Measurements from ENCODE around the gene KARS1.

The KARS1 gene

DNA sequence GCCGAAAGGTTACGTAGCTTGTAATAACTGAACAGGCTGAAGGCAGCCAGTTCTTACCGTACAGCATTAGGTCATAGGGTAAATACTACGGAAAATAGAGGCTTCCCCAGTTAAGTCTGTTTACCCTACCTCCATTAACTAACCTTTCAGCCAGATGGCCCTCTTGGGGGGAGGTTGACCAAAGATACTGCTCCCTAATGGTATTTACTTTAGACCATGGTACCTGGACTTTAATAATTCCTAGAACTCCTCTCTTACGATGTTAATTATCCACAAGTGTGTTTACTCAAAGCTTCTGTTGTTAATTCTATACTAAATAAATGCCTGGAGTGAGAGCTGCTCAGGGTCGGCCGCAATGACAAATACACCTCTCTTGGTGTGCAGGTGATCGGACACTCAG, 14.6 kb downstream of the KARS1 start:
- TF ChIP-seq, protein P1, sequence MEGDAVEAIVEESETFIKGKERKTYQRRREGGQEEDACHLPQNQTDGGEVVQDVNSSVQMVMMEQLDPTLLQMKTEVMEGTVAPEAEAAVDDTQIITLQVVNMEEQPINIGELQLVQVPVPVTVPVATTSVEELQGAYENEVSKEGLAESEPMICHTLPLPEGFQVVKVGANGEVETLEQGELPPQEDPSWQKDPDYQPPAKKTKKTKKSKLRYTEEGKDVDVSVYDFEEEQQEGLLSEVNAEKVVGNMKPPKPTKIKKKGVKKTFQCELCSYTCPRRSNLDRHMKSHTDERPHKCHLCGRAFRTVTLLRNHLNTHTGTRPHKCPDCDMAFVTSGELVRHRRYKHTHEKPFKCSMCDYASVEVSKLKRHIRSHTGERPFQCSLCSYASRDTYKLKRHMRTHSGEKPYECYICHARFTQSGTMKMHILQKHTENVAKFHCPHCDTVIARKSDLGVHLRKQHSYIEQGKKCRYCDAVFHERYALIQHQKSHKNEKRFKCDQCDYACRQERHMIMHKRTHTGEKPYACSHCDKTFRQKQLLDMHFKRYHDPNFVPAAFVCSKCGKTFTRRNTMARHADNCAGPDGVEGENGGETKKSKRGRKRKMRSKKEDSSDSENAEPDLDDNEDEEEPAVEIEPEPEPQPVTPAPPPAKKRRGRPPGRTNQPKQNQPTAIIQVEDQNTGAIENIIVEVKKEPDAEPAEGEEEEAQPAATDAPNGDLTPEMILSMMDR (IDR thresholded peaks at IDR 0.05; ENCODE audit: unreplicated experiment in 3 of 3) = no peak
- H3K36me3 Mint-ChIP-seq (ENCODE audit: low read depth) = peaks cover 85% of the 10 kb centered on the region
- H3K4me3 Mint-ChIP-seq = no peak overlapping the region
- no peaks in the 10 kb centered on the region for H3K9me3 Mint-ChIP-seq
- no peaks in the 10 kb centered on the region for H3K27me3 Mint-ChIP-seq (ENCODE audit: low read depth)
- no peaks in the 10 kb centered on the region for H3K4me1 Mint-ChIP-seq
- no peak overlapping the region for H3K27ac Mint-ChIP-seq

DNA sequence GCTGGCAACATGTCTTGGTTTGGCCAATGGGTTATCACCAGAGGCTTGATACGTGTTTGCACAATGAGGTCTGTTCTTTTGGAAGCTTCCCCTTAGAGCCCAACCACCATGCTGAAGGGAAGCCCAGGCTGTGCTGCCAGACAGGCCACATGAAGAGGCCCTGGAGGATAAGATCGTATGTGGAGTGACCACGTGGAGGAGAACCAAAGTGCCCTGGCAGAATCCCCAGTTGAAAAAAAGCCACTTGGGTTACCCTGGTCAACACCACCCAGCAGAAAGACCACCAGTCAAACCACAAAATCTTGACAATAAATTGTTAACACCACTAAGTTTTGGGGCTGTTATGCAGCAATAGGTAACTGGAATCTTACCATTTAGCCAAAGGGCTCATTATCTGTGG, 17.4 kb downstream of the KARS1 start:
- no peaks in the 10 kb centered on the region for H3K27me3 Mint-ChIP-seq (ENCODE audit: low read depth)
- H3K36me3 Mint-ChIP-seq (ENCODE audit: low read depth) = peaks cover 80% of the 10 kb centered on the region
- no peak overlapping the region for H3K27ac Mint-ChIP-seq
- H3K4me3 Mint-ChIP-seq = no peak overlapping the region
- no peaks in the 10 kb centered on the region for H3K9me3 Mint-ChIP-seq
- H3K4me1 Mint-ChIP-seq = no peaks in the 10 kb centered on the region
- TF ChIP-seq, protein P1 (IDR thresholded peaks at IDR 0.05; ENCODE audit: unreplicated experiment in 3 of 3) = no peak

DNA sequence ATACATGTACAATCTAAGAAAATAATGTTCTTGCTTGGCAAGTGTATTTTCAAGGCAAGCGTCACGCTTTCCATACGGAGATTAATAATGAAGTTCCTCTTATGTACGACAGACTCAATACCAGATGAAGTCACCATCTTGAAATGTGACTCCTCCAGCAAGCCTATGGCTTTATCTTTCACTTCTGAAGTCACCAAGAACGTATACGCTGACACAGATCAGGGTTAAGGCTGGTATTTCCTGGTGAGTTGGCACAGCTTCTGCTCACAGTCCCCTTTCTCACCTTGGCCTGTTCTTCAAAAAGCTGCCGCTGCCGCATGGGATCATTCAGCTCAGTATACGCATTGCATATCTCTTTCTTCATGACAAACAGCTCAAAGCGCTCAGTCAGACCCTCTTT, 18.3 kb downstream of the KARS1 start:
- H3K4me3 Mint-ChIP-seq = no peak overlapping the region
- no peaks in the 10 kb centered on the region for H3K4me1 Mint-ChIP-seq
- no peaks in the 10 kb centered on the region for H3K9me3 Mint-ChIP-seq
- TF ChIP-seq, protein P1 (IDR thresholded peaks at IDR 0.05; ENCODE audit: unreplicated experiment in 3 of 3) = no peak
- peaks cover 75% of the 10 kb centered on the region for H3K36me3 Mint-ChIP-seq (ENCODE audit: low read depth)
- no peak overlapping the region for H3K27ac Mint-ChIP-seq
- no peaks in the 10 kb centered on the region for H3K27me3 Mint-ChIP-seq (ENCODE audit: low read depth)

DNA sequence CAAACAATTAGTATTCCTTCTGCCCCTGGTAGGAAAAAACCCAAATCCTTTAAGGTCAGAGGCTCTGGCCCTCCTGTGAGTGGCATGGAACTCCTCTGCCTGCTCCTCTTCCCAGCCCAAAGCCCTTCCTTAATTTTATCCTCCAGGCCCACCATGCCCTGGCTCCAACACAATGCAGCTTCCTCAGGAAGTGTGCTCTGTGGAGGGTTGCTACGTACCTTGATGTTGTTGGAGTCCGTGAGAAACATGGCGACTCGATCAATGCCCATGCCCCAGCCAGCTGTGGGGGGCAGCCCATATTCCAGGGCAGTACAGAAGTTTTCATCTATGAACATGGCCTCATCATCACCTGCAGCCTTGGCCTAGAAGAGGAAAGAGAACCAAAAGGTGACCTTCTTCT, 19.1 kb downstream of the KARS1 start:
- H3K27me3 Mint-ChIP-seq (ENCODE audit: low read depth) = no peaks in the 10 kb centered on the region
- peaks cover 69% of the 10 kb centered on the region for H3K36me3 Mint-ChIP-seq (ENCODE audit: low read depth)
- no peaks in the 10 kb centered on the region for H3K9me3 Mint-ChIP-seq
- TF ChIP-seq, protein P1 (IDR thresholded peaks at IDR 0.05; ENCODE audit: unreplicated experiment in 3 of 3) = no peak
- peak overlapping the region in 1 of 3 experiments; percentile 50 for H3K27ac Mint-ChIP-seq
- H3K4me3 Mint-ChIP-seq = no peak overlapping the region
- no peaks in the 10 kb centered on the region for H3K4me1 Mint-ChIP-seq

DNA sequence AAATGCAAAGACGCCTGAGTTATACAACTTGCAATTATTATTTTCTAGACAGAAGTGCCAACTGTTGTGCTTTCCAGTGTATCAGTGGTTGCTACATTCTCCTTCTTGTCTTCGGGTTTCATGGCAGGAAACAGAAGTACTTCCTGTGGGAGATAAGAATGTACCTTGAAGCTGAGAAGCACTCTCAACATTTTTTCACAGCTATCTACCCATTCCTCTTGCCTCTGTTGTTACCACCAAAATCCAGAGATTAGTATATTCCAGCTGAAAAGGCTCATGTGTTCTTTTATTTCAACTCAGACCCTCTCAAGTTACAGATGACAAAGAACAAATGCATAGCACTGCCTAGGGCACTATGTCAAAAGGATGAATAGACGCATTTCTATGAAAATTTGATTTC, 19.6 kb downstream of the KARS1 start:
- Mint-ChIP-seq H3K4me3 (no peak overlapping the region), H3K9me3 (no peaks in the 10 kb centered on the region), H3K27me3 (ENCODE audit: low read depth) (no peaks in the 10 kb centered on the region), H3K36me3 (ENCODE audit: low read depth) (peaks cover 65% of the 10 kb centered on the region), H3K4me1 (peaks cover 4% of the 10 kb centered on the region), H3K27ac (peak overlapping the region in 1 of 3 experiments; percentile 50)
- TF ChIP-seq, protein P1 (IDR thresholded peaks at IDR 0.05; ENCODE audit: unreplicated experiment in 3 of 3) = no peak

DNA sequence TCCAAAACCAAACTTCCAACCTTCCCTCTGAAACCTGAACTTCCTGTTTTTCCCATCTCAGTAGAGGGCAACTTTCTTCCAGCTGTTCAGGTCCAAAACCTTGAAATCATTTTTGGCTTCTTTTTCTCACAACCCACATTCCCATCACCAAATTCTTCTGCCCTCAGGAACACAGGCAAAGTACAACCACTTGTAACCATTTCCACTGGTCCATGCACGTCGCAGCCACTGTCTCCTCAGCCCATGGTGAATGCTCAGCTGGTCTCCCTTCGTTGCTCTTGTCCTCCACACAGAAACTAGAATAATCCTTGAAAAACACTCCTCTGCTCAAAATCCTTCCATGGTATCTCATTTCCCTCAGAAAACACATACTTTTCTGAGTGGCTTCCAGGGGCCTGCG, 20.7 kb downstream of the KARS1 start:
- TF ChIP-seq, protein P1 (IDR thresholded peaks at IDR 0.05; ENCODE audit: unreplicated experiment in 3 of 3) = no peak
- H3K36me3 Mint-ChIP-seq (ENCODE audit: low read depth) = peaks cover 58% of the 10 kb centered on the region
- H3K9me3 Mint-ChIP-seq = no peaks in the 10 kb centered on the region
- H3K4me1 Mint-ChIP-seq = peaks cover 5% of the 10 kb centered on the region
- H3K27me3 Mint-ChIP-seq (ENCODE audit: low read depth) = no peaks in the 10 kb centered on the region
- no peak overlapping the region for H3K27ac Mint-ChIP-seq
- H3K4me3 Mint-ChIP-seq = peak overlapping the region in 1 of 3 experiments; percentile 14
